HEK293 (cell line): Measurements from ENCODE around the gene SRRM2.

ENCODE experiments used
- CTCF ChIA-PET: fragments of 350-600 bp; formaldehyde crosslinking; extraction: SDS; loops from one replicate; lab custom pipeline; 2021; ENCODE audit warnings: antibody characterized with exemption; lab: Yijun Ruan, JAX
- POLR2A ChIA-PET: fragments of 300-600 bp; formaldehyde crosslinking; extraction: SDS; loops from one replicate; lab custom pipeline; 2020; ENCODE audit warnings: antibody characterized with exemption, inconsistent platforms; lab: Yijun Ruan, JAX
- H3K27ac ChIP-seq: fragments of 200-500 bp; sonication (Bioruptor generic); 2 replicates; pipeline ENCODE4 v1.5.1; 2014; ENCODE audit warnings: low read depth, low read length, control low read depth, inconsistent platforms; ENCODE audit errors: extremely low read depth
- H3K36me3 ChIP-seq, 2 experiments: fragments of 200-500 bp in 1 of 2; sonication (Bioruptor generic) in 1 of 2; 1 replicate in 1 of 2; 2 replicates in 1 of 2; pipeline ENCODE4 v1.5.1; 2014 to 2017; ENCODE audit warnings: inconsistent platforms in 2 of 2, low read length in 2 of 2; ENCODE audit not compliant: control insufficient read depth in 2 of 2, insufficient read depth in 1 of 2
- H3K4me1 ChIP-seq: fragments of 200-500 bp; sonication (Bioruptor generic); 2 replicates; pipeline ENCODE4 v1.5.1; 2014; ENCODE audit warnings: mild to moderate bottlenecking, low read length, inconsistent platforms; ENCODE audit not compliant: control insufficient read depth, insufficient read depth
- H3K4me3 ChIP-seq: 2 replicates; pipeline ENCODE4 v1.5.1; 2011; ENCODE audit warnings: low read depth, mild to moderate bottlenecking, control low read depth, low read length, moderate library complexity
- H3K9me3 ChIP-seq: fragments of 200-500 bp; sonication (Bioruptor generic); 2 replicates; pipeline ENCODE4 v1.5.1; 2014; ENCODE audit warnings: low read depth, low read length, inconsistent platforms; ENCODE audit not compliant: control insufficient read depth, insufficient read depth
- BCL11B ChIP-seq: fragments of 450-650 bp; formaldehyde crosslinking; IDR thresholded peaks from 2 replicates; pipeline ENCODE4 v1.5.1; 2016; ENCODE audit warnings: low read depth, missing biosample characterization, missing genetic modification characterization
- HOXD13 ChIP-seq: sonication (generic); formaldehyde crosslinking; IDR thresholded peaks from 2 replicates; pipeline ENCODE4 v1.8.0; 2022; ENCODE audit warnings: missing genetic modification reagents, borderline replicate concordance
- KLF1 ChIP-seq: fragments of 450-650 bp; formaldehyde crosslinking; IDR thresholded peaks from 2 replicates; pipeline ENCODE4 v1.5.1; 2016; ENCODE audit warnings: missing biosample characterization, missing genetic modification characterization
- OSR2 ChIP-seq: fragments of 450-650 bp; formaldehyde crosslinking; IDR thresholded peaks from 2 replicates; pipeline ENCODE4 v1.5.1; 2016; ENCODE audit warnings: missing biosample characterization, missing genetic modification characterization
- SP2 ChIP-seq: fragments of 450-650 bp; formaldehyde crosslinking; IDR thresholded peaks from 2 replicates; pipeline ENCODE4 v1.5.1; 2016; ENCODE audit warnings: missing biosample characterization, missing genetic modification characterization
- SP3 ChIP-seq: fragments of 450-650 bp; formaldehyde crosslinking; IDR thresholded peaks from 2 replicates; pipeline ENCODE4 v1.5.1; 2016; ENCODE audit warnings: missing biosample characterization, missing genetic modification characterization
- SP7 ChIP-seq: fragments of 450-650 bp; formaldehyde crosslinking; IDR thresholded peaks from 2 replicates; pipeline ENCODE4 v1.5.1; 2016; ENCODE audit warnings: missing biosample characterization, missing genetic modification characterization
- ZBTB17 ChIP-seq: fragments of 450-650 bp; formaldehyde crosslinking; IDR thresholded peaks from 2 replicates; pipeline ENCODE4 v1.5.1; 2016; ENCODE audit warnings: missing biosample characterization, missing genetic modification characterization
- ZFHX2 ChIP-seq: fragments of 450-650 bp; formaldehyde crosslinking; conservative IDR thresholded peaks from 2 replicates; pipeline ENCODE4 v1.5.1; 2016; ENCODE audit warnings: missing biosample characterization, missing genetic modification characterization
- ZNF133 ChIP-seq: fragments of 450-650 bp; formaldehyde crosslinking; IDR thresholded peaks from 2 replicates; pipeline ENCODE4 v1.5.1; 2016; ENCODE audit warnings: missing biosample characterization, missing genetic modification characterization
- ZNF148 ChIP-seq: fragments of 450-650 bp; formaldehyde crosslinking; IDR thresholded peaks from 2 replicates; pipeline ENCODE4 v1.5.0; 2017; ENCODE audit warnings: missing biosample characterization, missing genetic modification characterization, borderline replicate concordance
- ZNF366 ChIP-seq: fragments of 450-650 bp; formaldehyde crosslinking; conservative IDR thresholded peaks from 2 replicates; pipeline ENCODE4 v1.5.1; 2016; ENCODE audit warnings: missing biosample characterization, missing genetic modification characterization
- ZNF585B ChIP-seq: fragments of 450-650 bp; formaldehyde crosslinking; IDR thresholded peaks from 2 replicates; pipeline ENCODE4 v1.5.1; 2016; ENCODE audit warnings: missing biosample characterization, missing genetic modification characterization
- ZNF600 ChIP-seq: fragments of 450-650 bp; formaldehyde crosslinking; IDR thresholded peaks from 2 replicates; pipeline ENCODE4 v1.5.1; 2016; ENCODE audit warnings: missing biosample characterization, missing genetic modification characterization
- ZNF747 ChIP-seq: fragments of 450-650 bp; formaldehyde crosslinking; IDR thresholded peaks from 2 replicates; pipeline ENCODE4 v1.5.1; 2016; ENCODE audit warnings: missing biosample characterization, missing genetic modification characterization
- ZSCAN30 ChIP-seq: fragments of 450-650 bp; IDR thresholded peaks from 2 replicates; pipeline ENCODE4 v1.5.1; 2018; ENCODE audit warnings: missing biosample characterization, mild to moderate bottlenecking, missing genetic modification characterization, moderate library complexity
- TF ChIP-seq, protein P1 (sequence below): fragments of 450-650 bp; formaldehyde crosslinking; IDR thresholded peaks from 2 replicates; pipeline ENCODE4 v1.5.1; 2016; ENCODE audit warnings: missing biosample characterization, missing genetic modification characterization
- TF ChIP-seq, protein P2 (sequence below): fragments of 450-650 bp; formaldehyde crosslinking; IDR thresholded peaks from 2 replicates; pipeline ENCODE4 v1.5.1; 2016; ENCODE audit warnings: missing biosample characterization, missing genetic modification characterization
- TF ChIP-seq, protein P3 (sequence below): fragments of 450-650 bp; formaldehyde crosslinking; IDR thresholded peaks from 2 replicates; pipeline ENCODE4 v1.5.1; 2016; ENCODE audit warnings: missing biosample characterization, missing genetic modification characterization, low read depth
- TF ChIP-seq, protein P4 (sequence below): fragments of 450-650 bp; formaldehyde crosslinking; IDR thresholded peaks from 2 replicates; pipeline ENCODE4 v1.5.1; 2016; ENCODE audit warnings: missing biosample characterization, missing genetic modification characterization

The SRRM2 gene

DNA sequence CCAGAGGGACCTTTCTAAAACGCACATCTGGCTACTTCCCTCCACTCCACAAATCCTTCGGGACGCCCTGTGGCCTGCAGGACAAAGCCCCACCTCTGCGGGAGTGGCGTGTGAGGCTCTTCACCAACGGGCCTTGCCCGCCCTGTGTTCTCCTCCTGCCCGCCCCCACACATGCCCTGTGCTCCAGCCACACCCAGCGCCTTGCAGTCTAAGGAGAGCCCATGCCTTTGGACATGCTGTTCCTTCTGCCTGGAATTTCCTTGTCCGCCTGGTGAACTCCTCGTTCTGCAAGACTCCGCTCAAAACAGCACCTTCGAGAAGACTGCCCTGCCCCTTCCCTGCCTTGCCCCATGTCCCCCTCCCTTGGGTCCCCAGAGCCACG, 17.2 kb downstream of the SRRM2 start:
- Histone ChIP-seq H3K27ac (peak overlapping the region; percentile 52; the same call in 1 of the 2 replicates), H3K9me3 (no peaks in the 10 kb centered on the region), H3K36me3 (peaks cover 14 to 98% of the 10 kb centered on the region in 2 experiments), H3K4me3 (no peak overlapping the region), H3K4me1 (no peaks in the 10 kb centered on the region; the same call in 1 of the 2 replicates)
- CTCF ChIA-PET: interaction anchor here (0.6 to 1.7 kb wide), 3 partner anchors 16 to 114 kb away, joined by 3 read pairs; partner anchors contain the start of gene FLYWCH2
- POLR2A ChIA-PET: interaction anchor here (0.5 to 1.4 kb wide), 2 partner anchors 17 to 33 kb away, joined by 5 read pairs; partner anchors contain the start of gene SRRM2
- TF ChIP-seq, protein P1, sequence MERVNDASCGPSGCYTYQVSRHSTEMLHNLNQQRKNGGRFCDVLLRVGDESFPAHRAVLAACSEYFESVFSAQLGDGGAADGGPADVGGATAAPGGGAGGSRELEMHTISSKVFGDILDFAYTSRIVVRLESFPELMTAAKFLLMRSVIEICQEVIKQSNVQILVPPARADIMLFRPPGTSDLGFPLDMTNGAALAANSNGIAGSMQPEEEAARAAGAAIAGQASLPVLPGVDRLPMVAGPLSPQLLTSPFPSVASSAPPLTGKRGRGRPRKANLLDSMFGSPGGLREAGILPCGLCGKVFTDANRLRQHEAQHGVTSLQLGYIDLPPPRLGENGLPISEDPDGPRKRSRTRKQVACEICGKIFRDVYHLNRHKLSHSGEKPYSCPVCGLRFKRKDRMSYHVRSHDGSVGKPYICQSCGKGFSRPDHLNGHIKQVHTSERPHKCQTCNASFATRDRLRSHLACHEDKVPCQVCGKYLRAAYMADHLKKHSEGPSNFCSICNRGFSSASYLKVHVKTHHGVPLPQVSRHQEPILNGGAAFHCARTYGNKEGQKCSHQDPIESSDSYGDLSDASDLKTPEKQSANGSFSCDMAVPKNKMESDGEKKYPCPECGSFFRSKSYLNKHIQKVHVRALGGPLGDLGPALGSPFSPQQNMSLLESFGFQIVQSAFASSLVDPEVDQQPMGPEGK (tag by site-specific recombination): peak; percentile 55
- TF ChIP-seq, protein P2, sequence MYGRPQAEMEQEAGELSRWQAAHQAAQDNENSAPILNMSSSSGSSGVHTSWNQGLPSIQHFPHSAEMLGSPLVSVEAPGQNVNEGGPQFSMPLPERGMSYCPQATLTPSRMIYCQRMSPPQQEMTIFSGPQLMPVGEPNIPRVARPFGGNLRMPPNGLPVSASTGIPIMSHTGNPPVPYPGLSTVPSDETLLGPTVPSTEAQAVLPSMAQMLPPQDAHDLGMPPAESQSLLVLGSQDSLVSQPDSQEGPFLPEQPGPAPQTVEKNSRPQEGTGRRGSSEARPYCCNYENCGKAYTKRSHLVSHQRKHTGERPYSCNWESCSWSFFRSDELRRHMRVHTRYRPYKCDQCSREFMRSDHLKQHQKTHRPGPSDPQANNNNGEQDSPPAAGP (tag by site-specific recombination): peak; percentile 81
- TF ChIP-seq SP3 (tag by site-specific recombination) (peak; percentile 45; the same call in 1 of the 2 replicates), SP2 (tag by site-specific recombination) (peak; percentile 45), KLF1 (peak; percentile 96), ZSCAN30 (tag by site-specific recombination) (no peak), ZNF600 (peak; percentile 75)
- TF ChIP-seq, protein P3, sequence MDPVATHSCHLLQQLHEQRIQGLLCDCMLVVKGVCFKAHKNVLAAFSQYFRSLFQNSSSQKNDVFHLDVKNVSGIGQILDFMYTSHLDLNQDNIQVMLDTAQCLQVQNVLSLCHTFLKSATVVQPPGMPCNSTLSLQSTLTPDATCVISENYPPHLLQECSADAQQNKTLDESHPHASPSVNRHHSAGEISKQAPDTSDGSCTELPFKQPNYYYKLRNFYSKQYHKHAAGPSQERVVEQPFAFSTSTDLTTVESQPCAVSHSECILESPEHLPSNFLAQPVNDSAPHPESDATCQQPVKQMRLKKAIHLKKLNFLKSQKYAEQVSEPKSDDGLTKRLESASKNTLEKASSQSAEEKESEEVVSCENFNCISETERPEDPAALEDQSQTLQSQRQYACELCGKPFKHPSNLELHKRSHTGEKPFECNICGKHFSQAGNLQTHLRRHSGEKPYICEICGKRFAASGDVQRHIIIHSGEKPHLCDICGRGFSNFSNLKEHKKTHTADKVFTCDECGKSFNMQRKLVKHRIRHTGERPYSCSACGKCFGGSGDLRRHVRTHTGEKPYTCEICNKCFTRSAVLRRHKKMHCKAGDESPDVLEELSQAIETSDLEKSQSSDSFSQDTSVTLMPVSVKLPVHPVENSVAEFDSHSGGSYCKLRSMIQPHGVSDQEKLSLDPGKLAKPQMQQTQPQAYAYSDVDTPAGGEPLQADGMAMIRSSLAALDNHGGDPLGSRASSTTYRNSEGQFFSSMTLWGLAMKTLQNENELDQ (tag by site-specific recombination): no peak

DNA sequence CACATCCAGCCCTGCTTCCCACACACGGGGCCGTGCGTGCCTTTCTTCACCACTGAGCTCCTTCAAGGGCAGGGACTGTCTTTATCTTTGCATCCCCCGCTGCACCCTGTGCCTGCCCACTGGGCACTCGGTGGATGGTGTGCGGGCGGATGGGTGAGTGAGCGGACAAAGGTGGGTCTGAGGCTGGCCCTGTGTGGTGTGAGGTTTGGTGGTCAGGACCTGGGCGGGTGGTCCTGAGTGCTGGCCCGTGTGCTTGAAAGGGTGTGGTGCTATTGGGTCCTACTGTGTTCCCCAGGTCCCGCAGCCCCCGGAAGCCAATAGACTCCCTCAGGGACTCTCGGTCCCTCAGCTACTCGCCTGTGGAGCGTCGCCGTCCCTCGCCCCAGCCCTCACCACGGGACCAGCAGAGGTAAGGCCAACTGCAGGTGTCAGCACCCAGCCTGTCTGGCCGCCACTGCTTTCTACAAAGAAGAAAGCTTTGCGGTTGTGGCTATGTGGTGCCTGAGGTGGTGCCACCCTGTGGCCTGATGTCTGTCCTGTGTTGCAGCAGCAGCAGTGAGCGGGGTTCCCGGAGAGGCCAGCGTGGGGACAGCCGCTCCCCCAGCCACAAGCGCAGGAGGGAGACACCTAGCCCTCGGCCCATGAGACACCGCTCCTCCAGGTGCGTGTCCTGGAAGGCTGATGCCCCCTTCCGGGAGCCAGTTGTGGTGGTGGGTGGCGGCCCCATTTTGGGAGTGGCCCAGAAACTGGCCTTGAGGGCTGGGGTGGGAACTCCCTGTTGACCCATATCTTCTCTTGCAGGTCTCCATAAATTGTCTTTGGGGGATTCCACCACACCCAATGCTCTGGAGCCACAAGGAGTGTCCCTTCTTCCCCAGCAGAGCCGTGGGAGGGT, 17.9 kb downstream of the SRRM2 start:
- ChIA-PET CTCF (interaction anchor here (0.6 to 1.7 kb wide), 3 partner anchors 16 to 113 kb away, joined by 3 read pairs; partner anchors contain the start of gene FLYWCH2), POLR2A (interaction anchor here (0.5 kb wide), 1 partner anchor 34 kb away, joined by 5 read pairs; no protein-coding TSS in a partner anchor)
- Histone ChIP-seq H3K36me3 (peaks cover 14 to 98% of the 10 kb centered on the region in 2 experiments), H3K9me3 (no peaks in the 10 kb centered on the region), H3K27ac (peak overlapping the region; percentile 52), H3K4me1 (no peaks in the 10 kb centered on the region; the same call in 1 of the 2 replicates), H3K4me3 (no peak overlapping the region)
- no peak for TF ChIP-seq ZNF366 (tag by site-specific recombination)
- no peak for TF ChIP-seq ZNF585B (tag by site-specific recombination)
- TF ChIP-seq OSR2: no peak
- TF ChIP-seq ZNF133 (tag by site-specific recombination): no peak
- TF ChIP-seq, protein P4, sequence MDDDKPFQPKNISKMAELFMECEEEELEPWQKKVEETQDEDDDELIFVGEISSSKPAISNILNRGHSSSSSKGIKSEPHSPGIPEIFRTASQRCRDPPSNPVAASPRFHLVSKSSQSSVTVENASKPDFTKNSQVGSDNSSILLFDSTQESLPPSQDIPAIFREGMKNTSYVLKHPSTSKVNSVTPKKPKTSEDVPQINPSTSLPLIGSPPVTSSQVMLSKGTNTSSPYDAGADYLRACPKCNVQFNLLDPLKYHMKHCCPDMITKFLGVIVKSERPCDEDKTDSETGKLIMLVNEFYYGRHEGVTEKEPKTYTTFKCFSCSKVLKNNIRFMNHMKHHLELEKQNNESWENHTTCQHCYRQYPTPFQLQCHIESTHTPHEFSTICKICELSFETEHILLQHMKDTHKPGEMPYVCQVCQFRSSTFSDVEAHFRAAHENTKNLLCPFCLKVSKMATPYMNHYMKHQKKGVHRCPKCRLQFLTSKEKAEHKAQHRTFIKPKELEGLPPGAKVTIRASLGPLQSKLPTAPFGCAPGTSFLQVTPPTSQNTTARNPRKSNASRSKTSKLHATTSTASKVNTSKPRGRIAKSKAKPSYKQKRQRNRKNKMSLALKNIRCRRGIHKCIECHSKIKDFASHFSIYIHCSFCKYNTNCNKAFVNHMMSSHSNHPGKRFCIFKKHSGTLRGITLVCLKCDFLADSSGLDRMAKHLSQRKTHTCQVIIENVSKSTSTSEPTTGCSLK (tag by site-specific recombination): no peak
- TF ChIP-seq, protein P3 (tag by site-specific recombination): no peak
- no peak for TF ChIP-seq ZNF148 (tag by site-specific recombination)
- no peak for TF ChIP-seq HOXD13 (CRISPR knock-in tag)
- no peak for TF ChIP-seq SP7 (tag by site-specific recombination)
- TF ChIP-seq ZBTB17 (tag by site-specific recombination): no peak
- TF ChIP-seq ZNF747 (tag by site-specific recombination): no peak
- no peak for TF ChIP-seq BCL11B
- TF ChIP-seq ZFHX2 (tag by site-specific recombination): peak; percentile 82
